C1 segment of cervical spinal cord (tissue), 14 donors: Measurements from ENCODE around the gene ABTB2.
A peak's percentile ranks its signal among the peaks of the same experiment; 100 is the strongest.

Source experiments
- DNase-seq, 14 donors: peaks; one replicate each; lab custom pipeline; 2025; lab: John Stamatoyannopoulos, UW

The ABTB2 gene

DNA sequence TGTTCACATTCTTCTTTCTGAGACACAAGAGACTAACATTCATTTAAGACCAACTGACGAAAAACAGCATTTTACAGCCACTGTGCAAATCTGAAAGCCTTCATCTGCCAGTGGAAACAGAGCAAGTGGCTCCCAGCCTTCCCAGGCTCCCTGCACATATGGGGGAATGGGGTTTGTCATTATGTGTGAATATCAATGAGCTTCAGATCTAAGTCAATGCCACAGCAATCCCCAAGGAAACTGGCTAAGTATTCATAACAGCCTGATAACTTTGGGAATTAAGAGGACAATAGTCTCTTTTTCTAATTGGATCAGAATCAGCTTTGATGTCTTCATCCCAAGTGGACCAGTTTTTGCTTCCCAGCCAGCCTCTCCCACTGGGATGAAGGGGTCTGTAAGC, 66.9 kb downstream of the ABTB2 start:
- DNase-seq: no peak

DNA sequence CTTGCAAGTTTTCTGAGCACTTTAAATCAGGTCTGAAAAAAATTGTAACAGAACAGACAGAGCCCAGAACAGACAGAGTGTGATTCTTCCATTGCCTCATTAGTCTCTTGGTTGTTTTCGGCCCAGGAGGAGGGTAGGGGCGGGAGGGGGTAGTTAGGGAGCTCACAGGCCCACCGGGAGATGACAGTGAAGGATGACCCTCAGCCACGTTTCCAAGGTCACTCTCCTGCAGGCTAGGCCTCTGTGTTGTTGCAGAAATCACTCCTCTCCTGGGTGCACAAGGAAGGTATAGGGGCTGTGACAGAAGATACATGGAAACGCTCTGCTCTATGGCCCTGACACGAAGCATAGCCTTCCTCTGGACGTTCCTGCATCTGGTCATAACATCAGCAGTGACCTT, 69.3 kb downstream of the ABTB2 start:
- no peak for DNase-seq

DNA sequence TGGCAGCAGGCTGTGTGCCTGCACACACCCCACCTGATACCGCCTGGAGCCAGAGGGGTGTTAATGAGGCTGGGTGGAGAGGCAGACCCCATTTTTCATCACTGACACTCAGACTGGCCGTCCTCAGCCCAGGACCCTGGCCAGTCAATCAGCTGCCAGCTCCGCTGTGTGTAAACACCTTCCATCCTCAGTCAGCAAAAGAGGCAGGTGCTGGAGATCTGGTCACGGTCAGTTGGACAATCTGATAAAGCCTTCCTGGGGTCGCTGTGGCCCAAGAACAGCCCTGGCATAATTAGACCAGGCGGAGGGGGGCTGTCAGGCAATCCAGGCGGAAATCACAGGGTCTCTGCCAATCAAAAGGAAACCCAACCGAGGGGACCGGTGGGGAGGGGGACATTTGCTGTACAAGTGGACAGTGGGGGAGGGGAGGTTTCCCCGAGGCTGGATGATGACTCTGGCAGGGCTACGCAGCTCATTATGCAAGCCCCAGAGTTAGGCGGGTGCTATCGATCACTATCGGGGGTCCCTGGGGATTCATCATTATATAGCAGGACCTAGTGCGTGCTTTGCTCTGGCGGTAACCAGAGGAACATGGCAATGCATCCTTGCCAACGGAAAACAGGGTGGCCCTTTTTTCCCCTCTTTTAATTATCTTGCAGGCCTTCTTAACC, 72.9 kb downstream of the ABTB2 start:
- no peak for DNase-seq

DNA sequence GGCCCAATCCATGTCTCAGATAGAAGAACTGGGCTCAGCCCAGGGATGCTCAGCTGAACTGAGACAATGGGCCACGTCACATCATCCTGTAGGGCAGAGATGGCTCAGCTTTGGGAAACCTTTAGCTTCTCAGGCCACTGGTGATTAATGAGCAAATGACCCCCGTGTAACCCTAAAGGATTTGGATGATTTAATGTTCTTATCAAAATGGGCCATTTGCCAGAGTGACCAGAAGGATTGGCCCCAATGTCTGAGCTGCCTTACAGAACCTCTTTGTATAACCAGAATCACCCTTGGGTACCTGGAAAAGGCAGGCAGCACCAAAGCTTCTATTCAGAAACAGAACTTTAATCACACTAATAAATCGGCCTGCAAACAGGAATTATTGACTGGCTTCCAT, 73.7 kb downstream of the ABTB2 start:
- DNase-seq: no peak

DNA sequence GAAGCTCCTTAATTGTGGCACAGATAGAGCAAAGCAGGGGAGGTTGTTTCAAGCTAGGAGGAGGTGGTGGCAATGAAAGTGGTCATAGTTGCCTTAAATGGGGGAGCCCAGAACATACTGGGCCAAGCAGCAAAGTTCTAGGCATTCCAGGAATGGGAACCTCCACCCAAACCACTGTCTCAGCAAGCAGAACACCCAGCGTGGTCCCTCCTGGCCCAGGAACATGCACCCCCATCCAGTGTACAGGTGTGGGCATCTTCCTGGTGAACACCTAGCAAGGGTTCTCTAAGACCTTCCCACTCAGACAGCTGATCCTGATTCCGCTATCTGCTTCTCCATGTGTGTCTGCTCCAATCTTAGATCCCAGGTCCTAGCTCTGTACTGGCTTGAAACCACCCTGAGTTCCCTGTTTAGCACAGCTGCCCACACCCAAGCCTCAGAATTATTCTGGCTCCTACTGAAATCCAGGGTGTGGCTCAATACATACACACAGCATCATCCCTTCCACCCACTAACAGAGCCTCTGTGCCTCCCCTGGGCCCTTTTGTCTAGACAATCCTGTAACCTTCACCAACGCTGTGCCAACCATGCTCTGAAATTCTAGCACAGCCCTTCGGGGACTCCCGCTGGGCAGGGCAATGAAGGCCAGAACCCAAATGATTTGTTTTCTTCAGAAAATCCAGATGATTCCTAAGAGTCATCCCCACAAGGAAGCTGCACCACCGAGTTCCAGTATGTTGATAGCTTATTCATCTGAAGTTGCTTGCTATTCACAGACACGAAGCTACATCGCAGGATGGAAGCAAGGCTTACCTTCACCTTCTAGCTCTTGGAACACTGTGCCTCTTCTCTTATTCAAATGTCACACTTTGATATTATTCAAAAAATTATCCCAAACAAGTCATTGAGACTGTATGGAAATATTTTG, 76.6 kb downstream of the ABTB2 start:
- no peak for DNase-seq

DNA sequence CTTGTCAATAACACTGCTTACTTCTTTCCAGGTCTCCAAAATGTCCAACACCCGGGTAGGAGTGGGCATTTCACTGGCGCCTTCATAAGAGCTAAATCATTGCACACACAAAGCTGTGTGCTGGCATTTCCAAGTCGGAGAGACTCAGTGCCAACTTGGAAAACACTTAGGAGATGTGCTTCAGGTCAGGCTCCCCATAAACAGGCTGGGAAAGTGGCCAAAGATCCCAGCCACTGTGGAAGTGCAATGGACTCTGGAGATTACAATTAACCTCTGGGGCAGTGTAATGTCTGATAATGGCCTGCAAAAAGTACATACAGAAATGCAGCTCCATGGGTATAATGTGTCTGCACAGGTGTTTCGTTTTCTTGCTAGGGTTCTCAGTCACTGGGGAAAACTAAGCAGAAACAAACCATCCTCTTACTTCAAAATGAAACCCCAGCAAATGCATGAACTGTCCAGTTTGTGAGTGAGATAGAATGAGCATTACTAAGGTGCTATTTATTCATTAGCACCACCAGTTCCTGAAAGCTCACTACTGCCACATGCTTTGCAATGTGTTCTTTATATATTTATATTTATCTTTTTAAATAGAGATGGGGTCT, 79.0 kb downstream of the ABTB2 start:
- no peak for DNase-seq

DNA sequence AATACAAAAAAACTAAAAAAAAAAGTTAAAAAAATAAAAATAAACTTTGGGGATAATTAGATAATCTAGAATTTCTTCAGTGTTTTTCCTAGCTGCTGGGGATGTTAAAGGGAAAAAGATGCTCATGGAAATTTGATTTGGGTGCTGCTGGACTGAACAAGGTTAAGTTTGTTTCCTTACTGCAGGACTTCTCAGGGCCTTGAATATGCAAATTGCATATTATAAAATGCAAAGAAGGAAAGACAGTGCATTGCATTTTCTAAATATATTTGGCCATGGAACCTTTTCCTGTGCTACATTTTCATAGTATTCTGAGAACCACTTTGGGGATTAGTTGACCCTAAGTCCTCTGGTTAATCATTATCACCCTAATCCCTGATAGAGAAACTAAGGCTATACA, 79.6 kb downstream of the ABTB2 start:
- no peak for DNase-seq

DNA sequence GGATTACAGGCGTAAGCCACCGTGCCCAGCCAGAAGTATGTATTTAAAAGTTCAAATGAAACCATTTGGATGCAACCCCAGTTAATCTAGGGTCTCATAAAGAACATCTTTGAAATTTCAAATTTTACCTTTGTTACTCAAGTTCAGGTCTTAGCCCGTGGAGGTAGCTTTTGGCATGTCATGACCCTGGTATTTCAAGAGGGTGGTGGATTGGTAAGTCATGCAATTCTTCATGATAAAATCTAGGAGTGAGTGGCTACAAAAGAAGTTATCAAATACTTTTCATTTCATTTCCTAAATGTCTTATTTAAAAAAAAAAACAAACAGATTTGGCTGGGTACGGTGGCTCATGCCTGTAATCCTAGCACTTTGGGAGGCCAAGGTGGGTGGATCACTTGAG, 80.6 kb downstream of the ABTB2 start:
- no peak for DNase-seq

DNA sequence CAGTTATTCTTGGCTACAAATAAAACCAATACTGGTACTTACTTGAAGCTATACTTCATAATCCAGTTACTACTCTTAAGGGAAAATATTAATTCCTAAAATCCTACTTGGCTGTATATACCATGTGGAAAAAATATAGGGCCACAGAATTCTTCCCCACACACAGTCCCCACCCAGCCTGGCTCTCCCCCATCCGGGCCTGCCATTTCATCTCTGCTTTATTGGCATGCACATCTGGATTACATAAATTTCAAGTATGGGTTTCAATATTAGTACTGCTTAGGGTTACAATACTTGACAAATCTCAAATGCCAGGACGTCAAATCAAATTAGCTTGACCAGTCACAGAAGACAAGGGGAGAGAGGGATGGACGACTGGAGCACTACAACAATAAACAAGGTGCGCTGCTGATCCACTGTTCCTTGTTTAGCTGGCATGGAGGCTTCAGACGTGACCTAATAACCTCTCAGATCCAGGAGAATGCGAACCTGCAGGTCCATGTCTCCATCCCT, 81.4 kb downstream of the ABTB2 start:
- DNase-seq: no peak

DNA sequence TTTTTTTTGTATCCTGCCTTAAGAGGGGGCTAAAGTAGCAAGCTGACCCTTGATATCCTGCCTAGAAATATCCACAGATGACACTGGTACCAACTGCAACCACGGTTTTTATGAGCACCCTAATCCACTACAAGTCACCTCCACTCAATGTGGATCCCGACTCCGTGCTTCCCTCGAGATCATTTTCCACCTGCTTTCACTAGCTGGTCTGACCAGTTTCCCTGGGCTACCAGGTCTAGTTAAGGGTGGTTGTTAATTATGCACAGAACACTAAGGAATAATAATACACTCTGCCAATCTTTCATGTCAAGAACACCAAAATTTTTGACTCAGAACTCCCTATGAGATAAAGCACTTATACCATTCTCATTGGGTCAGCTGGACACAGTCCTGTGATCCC, 82.3 kb downstream of the ABTB2 start:
- DNase-seq: no peak

DNA sequence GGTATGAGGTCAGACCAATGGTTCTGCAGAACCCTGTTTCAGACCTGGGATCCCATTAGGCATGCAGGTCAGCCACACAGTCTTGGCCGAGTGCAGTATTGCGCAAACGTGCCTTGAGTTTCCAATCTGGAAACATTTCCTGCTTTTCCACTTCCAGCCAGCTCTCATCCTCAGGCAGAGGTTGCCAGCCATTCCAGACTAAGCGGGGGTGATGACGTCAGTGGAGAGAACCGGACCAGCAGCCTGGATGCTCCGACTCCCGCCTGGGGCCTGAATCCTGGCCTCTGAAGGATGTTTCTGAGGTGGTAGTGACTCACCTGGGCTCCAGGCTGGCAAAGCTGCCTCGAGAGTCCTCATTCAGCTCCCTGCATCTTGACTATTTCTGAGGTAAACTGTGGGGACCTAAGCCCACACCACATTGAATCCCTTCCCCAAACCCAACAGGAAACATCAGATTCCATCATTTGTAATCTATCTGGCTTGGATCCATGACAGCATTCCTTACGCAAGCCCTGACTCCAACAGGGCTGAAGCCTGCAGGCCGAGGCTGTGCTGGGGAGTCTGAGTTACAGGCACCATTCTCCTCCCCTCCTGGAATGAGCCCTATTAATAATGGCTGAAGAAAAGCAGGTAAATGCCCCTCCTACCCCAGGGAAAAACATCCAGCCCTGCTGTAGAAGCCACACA, 83.0 kb downstream of the ABTB2 start:
- peak in 10 of 14 donors; percentile 16 to 80 (median 56) for DNase-seq

DNA sequence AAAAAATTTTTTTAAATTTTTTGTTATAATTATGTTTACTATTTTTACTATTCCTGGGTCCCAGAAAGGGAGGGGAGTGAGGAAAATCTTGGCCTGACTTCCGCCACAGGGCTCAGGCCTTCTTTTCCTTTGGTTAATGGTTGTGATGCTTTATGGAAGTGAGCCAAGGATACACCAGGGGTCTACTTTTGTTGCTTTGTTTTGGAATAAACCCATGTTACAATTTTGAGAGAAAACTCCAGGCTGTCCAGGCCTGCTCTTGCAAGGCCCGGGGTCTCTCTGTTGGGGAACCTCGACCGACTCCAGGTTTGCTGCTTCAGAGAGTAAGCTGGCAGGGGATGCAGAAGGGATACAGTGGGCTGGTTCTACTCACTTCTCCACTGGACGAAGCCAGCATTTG, 84.7 kb downstream of the ABTB2 start:
- DNase-seq: no peak

DNA sequence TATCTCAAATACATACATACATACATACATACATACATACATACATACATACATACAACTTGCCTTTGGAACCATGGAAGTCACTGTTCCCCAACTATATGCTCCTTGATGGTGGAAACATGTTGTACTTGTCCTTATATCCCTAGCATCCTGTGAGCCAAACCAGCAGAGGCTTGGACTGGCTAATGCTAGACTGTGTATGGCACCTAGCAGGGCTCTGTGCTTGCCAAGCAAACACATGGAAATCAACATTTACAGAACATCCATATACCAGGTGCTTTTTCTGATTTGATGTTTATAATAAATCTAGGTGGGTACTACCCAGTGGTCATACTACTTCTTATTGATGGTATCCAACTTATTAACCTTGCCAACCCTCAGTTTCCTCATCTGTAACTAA, 86.1 kb downstream of the ABTB2 start:
- no peak for DNase-seq

DNA sequence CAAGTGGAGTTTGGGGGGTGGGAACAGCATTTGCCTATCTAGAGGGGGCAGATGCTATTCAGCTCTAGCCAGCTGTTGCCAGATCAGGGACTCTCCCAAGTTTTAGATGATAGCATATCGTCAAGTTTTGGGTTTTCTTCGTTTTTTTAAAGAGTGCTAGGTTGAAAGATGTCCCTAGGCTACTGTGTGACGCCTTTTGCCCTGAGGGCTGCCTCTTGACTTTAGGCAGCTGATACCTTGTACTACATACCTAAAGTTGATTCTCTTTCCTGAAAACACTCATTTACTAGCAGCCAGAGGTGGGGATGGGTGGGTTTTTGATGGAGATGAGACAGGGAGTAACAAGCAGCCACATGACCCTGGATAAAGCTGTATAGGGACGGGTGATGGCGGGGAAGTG, 87.1 kb downstream of the ABTB2 start:
- DNase-seq: no peak

DNA sequence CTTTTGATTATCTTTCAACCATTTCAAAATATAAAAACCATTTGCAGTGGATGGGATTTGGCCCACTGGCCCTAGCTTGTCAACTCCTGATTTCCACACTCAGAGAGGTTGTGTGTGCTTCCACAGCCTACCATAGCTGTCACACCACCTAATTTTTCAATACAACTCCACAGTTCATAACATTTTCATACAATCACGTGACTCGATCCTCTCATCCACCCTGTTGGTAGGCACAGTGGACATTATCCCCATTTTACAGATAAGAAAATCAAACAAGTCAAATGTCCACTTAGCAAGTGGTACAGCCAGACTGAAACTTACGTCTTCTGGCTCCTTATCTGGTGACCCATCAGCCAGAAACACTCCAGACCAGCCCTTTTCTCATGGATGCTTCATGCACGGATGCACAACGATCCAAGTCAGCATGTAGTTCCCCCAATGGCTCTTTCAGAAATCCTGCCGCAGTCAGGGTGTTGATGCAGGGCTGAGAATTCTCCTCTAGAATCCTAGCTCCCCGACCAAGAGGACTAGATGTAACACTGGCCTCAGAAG, 88.0 kb downstream of the ABTB2 start:
- DNase-seq: no peak

DNA sequence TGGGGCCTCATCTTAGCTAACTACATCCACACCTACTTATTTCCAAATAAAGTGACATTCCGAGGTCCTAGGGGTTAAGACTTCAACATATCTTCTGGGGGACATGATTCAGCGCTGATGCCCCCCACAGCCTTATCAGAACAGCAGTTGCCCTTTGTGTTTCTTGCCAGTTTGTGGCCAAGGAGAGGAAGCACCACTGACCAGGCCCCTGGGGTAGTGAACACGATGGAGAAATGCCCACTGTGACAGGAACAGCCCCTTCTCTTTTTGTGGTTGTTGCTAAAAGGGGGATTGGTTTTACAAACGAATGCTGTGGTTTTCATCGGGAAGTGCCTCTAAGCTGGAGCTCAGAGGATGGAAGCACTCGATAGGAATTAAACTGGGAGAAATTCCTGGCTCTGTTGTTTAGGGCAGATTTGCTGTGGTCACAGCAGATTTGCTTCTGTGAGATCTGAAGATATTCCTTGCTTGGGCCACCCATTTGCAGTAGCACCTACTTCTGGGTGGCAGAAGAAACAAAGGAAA, 88.8 kb downstream of the ABTB2 start:
- DNase-seq: no peak

DNA sequence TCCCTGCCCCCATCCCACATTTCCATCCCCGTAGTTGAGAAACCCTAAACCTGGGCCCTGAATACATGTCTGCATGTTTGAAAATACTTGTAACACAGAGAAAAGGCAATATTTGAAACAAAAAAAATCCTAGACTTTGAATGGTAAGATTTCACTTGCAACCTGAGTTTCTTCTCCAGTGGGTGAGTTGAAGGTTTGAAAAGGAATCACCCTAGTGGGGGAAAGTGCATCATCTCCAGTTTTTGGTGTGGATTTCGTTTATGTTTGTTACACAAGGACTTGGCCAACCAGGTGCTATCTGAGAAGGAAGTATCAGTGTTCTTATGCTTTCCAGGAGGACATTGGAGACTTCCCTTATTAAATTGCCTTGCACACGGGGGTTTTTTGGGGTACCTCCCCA, 90.4 kb downstream of the ABTB2 start:
- no peak for DNase-seq

DNA sequence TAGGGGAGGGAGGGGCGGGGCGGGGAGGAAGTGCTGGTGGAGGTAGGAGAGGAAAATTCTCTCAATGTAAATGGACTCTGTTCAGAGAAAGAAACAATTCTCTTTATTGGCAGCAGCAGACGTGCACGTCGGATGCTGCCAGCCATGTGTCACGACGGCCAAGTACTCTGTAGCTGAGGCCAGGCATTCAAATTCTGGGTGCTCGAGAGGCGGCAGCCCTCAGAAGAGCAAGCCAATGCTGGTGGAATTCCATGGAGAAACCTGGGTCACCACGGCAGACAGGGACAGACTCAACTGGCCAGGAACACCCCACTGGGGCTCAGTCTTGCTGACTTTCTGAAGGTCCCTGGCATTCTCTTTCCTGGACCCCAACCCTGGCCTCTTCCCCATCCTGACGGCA, 90.8 kb downstream of the ABTB2 start:
- DNase-seq: peak in 8 of 14 donors; percentile 5 to 57 (median 37)

DNA sequence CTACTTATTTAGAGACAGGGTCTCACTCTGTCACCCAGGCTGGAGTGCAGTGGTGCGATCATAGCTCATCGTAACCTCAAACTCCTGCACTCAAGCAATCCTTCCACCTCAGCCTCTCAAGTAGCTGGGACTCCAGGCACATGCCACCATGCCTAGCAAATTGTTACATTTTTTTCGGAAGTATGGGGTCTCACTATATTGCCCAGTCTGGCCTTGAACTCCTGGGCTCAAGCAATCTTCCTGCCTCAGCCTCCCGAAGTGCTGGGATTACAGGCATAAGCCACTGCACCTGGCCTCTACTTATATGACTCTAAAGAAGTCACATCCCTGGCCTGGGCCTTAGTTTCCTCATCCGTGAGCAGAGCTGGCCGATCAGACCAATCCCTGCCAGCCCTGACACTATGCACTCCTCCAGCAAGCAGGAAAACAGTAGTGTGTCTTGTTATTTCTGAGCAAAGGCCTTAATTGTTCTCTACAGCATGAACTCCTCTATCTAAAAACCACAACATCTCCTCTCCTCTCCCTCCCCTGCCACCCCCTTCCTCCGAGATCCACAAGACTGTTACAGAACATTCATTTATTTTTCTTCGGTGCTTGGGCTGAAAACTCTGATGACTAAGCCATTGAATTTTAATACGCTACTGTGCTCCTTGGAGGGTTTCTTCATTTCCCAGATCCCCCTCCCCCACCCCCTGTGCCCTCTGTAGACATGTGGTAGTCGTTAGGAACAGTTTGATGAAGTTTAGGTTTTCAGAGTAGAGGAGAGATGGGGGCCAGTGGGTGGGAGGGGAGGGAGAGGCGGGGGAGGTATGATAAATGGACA, 91.5 kb downstream of the ABTB2 start:
- DNase-seq: peak in 9 of 14 donors; percentile 11 to 58 (median 45)
